ENCODE data around the gene NUAK2.

The NUAK2 gene

DNA sequence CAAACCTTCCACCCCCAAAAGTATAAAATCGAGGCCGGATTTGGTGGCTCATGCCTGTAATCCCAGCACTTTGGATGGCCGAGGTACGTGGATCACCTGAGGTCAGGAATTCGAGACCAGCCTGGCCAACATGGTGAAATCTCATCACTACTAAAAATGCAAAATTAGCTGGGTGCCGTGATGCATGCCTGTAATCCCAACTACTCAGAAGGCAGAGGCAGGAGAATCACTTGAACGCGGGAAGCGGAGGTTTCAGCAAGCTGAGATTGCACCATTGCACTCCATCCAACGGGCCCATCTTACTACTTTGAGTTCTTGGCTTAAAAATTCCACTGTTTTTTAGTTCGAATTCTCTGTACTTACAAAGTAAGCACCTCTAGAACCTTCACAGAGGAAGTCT, 24.2 kb upstream of the NUAK2 start:
- DNase-seq, result no peak

DNA sequence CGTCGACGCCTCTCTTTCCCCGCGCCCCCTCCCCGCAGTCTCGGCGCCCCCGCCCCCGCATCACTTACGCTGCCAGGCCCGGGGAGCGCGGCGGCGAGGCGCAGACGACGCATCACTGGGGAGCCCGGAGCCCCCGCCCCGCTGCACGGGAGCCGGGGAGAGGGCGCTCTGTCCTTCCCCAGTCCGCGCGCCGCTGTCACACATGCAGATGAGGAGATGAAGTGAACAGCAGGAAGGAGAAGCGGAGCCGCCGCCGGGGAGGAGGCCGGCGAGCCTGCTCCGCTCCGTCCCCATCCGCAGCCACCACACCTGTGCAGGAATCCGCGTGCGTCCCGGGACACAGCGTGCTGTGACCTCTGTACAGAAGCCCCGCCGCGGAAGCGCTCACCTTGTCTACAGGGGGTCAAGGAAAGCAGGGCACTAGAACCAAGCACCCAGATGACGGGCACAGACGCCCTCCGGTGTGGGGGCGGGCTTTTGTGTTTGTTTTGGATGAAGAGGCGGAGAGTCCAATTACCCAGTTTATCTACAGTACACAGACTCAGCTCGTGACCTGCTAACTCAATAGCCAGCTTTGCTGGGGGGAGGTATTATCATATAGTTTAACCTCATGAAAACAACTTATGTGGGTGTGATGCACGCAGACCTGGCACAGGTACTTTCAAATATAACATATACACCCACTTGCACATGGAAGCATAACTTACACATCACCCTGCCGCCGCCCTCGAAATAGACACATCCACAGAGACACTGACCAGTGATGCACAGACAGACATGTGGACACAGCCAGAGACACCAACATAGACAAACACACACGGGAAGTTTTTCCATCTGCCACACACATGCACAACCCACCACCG, 22.8 kb upstream of the NUAK2 start:
- peak; percentile 25 for DNase-seq

DNA sequence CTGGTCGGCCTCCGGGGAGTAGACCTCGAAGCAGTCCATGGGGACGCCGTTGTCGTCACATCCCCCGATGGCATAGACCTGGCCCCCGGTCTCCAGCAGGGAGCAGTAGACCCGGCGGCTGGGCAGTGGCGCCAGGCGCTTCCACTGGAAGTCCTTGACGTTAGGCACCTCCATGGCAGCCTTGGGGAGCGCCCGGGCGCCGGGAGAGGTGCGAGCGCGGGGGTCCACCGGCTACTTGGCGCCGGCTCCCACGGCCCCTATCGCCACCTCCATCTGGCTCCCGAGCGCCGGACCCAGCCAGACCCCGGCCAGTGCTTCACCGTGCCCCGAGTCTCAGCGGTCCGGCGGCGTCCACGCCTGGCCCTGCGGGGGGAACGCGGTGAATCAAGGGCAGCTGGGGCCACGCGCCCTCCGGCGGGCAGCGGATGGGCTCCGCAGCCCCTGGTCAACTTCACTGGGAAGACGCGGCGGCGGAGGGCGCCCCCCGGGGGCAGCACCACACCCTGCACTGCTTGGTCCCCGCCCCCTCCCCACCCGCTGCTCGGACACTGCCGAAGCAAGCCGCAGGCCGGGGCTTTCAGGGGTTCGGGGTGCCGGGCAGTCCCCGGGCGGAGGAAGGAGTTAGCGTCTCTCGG, 22.0 kb upstream of the NUAK2 start:
- peak; percentile 23 for DNase-seq

DNA sequence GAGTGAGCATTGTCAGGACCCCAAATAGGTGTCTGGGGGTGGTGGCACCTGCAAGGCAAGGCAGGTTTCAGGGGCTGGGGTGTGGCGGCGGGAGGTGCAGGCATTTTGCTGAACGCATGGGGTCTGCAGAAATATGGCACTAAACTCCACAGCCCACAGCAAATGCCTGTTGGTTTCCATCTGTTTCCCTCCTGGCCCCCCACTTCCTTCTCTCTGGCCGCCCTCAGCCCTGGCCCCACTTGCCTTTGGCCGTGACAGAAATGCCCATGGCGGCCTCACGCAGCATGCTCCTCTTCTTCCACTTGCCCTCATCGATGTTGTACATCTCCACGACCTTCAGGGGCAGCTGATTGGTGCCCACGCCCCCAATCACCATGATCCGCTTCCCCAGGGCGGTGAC, 21.4 kb upstream of the NUAK2 start:
- DNase-seq, result no peak

DNA sequence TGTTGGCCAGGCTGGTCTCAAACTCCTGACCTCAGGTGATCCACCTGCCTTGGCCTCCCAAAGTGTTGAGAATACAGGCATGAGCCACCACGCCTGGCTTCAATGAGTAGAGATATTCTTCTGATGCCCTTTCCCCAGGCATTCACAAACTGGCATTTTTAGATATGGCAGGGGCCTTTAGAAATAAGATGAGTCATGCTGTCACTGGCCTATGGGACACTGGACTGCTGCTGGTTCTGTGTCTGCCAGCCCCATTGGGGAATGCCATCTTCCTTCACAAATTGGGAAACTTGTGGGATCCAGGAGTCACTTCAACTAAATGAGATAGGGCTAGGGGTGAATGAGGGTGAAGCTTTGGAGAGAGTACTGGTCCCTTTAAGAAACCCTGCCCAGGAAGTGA, 19.1 kb upstream of the NUAK2 start:
- DNase-seq, result no peak

DNA sequence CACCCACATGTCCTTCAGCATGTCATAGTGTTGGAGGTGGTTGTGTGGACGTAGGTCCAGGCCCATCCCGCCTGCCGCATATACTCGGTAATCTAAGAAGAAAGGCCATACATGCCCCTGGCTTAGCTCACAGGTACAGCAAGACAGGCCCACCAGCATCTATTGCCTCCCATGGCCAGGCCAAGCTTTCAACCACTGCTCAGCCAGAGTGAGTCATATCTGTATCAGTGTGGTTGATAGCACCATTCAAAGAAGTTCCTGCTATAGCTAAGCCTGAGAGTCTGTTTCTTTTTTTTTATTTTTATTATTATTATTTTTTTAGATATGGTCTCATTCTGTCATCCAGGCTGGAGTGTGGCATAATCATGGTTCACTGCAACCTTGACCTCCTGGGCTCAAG, 18.2 kb upstream of the NUAK2 start:
- DNase-seq, result no peak

DNA sequence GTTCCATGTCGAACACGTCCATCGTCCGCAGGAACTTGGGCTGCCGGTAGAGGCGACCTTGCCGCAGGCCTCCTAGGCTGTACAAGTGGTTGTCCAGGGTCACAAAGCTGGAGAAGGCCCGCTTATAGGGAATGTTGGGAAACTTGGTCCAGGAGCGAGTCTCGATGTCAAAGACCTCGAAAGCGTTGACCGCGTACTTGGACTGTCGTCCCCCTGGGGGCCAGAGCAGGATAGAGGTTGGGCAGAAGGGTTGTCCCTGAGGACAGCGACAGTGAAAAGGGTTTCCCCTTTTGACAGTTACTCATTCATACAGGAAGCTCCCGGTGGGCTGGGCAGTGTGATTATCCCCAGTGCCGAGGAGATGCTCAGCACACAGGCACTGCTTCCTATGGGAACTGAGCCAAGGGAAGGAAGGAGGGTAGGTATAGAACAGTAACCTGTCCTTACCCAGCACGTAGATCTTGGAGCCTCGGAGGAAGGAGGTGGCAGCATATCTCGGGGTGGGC, 17.7 kb upstream of the NUAK2 start:
- DNase-seq, result no peak

DNA sequence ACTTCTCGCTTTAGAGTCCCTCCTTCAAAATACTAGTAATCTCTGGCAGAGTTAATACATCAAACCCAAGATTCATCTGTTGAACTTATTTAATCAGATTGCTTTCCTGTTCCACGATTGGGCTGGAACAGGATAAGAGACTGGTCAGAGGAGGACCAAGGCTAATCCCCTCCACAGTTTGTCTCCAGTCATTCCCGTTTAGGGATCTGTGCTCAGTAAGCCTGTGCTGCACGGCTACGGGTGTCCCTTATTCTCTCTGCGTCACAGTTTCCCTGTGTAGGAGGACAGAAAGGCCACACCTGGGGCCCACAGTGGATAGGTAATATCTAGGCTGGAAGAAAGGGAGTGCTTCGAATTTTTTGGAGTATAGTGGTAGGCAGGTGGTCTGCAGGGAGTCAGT, 16.5 kb upstream of the NUAK2 start:
- no peak for DNase-seq

DNA sequence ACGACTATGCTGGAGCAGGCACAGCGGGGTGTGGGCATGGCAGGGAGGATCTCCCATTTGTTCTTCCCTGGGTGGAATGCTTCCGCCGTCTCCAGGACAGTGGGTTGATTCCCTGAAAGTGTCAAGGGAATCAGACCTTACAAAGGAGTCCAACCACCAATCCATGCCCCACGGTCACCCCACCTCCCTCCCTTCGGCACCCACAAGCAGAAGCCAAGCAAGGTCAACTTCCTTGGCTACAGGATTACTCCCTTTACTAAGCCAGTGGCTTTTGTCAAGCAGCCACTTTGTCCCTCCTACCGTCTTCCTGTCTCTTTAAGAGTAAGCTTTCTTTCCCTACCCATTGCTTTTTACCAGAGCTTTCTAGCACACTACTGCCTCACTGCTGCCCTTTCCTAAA, 15.9 kb upstream of the NUAK2 start:
- no peak for DNase-seq

DNA sequence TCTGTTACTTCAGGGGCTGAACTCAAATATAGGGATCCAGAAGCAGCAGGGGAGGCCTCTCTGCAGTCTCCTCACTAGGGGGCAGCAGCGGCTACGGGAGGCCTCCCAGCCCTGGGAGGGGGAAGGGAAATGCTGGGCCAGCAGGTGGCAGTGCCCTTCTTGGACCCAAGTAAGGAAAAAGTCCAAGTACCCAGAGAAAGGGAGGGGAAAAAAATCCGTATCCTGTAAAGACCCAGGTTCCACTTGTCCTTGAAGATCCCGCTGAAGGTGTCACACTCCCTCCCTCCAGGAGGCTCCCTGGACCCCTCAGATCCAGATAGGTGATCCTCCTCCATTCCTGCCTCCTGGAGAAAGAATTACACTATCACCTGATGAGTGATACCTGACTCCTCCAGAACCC, 14.1 kb upstream of the NUAK2 start:
- DNase-seq, result peak; percentile 88

DNA sequence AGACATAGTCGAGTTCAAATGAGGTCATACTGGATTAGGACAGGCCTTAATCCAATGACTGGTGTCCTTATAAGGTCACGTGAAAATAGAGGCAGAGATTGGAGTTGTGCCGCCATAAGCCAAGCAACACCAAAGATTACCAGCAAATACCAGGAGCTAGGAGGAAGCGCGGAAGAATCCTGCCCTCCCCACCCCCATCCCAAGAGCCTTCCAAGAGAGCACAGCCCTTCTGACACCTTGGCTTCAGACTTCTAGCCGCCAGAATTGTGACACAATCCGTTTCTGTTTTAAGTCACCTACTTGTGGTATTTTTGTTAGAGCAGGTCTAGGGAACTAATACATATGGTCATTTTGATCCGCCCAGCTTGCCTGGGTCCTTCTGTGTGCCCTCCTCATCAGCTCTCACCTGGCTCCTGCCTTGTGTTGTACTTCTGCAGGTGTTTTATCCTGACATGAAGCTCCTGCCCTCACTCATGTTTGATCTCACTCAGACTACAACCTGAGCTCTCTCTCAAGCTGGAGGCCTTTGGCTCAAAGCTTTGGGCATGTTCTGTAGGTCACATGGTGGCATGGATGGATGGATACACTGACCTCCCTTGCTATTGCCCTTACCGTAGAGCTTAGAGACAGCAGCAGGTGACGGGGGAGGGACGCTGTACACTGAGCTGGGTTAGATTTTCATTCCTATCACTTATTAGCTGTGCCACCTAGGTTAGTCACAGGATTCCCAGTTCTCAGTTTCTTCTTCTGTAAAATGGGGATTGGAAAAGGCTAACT, 10.7 kb upstream of the NUAK2 start:
- DNase-seq, result no peak

DNA sequence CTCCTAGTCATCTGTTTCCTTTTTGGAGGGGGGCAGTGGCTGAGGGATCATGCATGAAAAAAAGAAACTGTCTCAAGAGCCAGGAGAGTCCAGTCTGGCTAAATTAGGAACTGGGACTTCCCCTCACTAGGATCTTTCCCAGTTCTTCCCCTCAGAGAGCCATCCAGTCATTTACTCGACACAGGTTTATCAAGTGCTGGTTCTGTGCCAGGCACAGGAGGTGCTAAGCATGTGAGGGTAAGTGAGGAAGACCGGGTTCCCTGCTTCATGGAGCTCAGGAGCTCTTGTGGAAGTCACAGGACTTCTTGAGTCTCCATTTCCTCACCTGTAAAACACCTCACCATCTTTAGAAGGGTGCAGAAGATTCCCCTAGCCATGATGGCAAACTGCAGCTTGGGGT, 8.6 kb upstream of the NUAK2 start:
- DNase-seq, result no peak

DNA sequence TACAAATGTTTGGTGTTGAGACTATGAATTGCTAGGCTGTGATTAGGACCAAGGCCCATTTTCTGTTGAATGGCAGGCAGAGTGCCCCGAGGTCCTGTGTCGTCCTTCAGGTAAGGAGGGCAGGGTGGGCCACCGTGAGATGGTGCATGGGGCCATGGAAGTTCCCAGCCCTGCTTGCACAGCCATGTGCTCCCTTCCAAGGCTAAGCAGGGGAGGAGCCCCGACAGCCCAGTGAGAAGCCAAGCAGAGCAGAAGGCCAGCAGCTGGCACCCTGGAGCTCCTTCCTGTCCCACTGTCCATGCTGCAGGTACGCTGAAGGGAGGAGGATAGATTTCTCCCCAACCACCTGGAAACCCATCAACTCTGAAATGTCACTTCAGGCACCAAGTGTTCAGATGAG, 8.2 kb upstream of the NUAK2 start:
- DNase-seq, result no peak

DNA sequence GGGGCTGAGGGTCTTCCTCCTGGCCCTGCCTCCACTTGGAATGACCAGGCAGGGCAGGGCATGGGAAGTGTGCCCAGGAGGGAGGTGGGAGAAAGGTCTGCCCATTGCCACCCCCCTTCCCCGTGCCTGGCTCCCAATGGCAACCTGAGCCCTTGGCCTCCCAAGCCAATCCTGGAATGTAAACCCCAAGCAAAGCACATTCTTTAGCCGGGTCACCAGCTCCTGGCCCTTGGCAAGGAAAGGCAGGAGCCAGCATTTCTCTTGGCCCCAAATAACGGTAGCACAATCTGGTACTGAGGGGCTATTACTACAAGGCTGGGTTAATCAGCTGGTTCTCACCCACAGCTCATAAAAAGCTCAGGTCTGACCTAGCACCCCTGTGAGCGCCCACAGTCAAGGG, 6.9 kb upstream of the NUAK2 start:
- no peak for DNase-seq

DNA sequence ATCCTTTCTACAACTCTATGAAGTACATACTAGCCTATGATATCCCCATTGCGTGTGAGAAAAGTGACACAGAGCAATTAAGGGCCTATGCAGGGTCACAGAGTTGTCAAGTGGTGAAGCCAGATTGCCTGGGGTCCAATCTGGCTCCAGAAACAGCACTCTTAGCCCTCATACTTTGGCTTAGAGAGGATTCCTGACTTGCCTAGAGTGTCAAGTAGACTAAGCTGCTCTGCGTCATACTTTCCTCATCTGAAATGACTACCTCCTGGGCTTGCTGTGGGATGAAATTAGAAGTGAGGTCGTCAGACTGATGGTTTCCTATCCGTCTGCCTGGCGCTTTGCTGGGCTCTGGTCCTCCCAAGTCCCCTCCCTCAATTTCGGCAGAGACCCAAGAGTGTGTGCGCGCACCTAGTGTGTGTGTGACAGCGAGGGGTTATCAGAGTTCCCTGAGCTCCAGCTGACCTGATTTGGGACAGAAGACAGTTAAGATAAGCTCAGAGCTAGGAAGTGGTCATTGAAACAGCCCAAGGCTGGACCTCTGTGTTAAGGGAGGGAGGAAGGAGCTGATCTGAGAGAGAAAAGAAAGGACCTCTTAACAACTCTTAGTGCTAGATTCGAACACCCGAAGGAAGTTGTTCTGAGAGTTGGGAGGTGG, 5.4 kb upstream of the NUAK2 start:
- no peak for DNase-seq

DNA sequence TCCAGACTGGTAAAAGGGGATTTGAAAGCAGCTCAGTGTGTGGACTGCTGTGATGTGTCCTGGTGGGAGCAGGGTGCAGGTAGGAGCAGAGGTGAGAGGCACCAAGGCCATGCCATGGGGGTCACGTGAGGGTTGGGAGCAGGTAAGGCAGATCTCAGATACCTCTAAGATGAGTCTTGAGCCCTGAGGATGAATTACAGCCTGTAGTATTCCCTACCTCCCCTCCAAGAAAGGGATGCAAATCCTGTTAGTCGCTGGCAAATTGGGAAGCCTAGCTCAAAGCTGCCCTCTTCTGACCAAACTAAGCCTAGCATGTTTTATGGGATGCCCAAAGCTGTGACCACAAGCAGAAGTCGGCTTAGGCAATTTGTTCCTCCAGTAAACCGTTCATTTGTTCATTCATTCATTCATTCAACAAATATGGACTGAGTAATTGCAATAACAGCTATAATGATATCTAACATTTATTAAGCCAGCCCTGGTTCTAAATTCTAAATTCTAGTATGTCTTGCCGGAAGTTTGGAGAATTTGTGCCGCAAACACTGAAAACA, 3.9 kb upstream of the NUAK2 start:
- peak; percentile 77 for DNase-seq

DNA sequence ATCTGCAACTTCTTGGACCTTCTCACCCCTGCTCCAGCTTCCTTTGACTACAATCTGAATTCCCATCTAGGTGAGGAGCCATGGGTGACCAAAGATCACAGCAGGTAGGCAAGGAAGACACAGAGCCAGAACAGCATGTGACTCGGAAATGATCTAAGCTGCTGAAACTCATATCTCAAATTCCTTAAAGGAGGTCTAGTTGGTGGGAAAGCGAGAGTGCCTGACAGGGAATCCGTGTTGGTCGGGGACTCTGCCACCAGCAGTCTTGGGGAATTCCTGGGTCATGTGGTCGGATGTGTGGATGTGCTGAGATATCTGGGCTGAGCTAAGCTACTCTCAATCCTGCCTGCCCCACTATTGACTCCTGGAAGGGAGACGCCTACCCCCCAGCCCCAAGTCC, 3.2 kb upstream of the NUAK2 start:
- peak; percentile 38 for DNase-seq

DNA sequence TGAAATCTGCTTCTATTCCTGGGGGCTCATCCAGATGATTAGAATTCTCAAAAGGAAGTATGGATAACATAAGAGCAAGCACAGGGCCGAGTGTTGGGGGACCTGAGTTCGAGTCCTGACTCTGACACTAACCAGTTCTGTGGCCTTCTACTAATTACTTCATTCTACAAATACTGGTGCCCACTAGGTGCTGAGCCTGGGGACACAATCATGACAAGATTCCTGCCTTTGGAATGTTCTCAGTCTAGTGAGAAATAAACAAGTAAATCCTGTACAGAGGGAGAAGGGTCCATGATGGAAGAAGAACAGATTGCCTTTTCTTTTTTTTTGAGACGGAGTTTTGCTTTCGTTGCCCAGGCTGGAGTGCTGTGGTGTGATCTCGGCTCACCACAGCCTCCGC, 2.2 kb upstream of the NUAK2 start:
- DNase-seq, result no peak

DNA sequence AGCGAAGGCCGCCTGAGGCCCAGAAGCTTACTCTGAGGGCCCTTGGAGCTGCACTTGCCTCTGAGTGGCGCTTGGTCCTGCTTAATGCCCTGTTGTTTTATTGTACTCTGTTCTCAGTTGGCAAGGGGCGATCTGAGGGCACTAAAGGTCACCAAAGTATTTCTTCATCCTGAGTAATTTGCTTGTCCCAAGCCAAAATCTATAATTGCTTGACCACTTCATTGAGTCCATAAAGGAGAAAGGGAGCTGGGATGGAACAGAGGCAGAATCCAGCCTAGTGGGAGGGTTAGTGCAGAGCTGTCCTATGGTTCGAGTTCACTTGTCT, 376 bp upstream of the NUAK2 start:
- no peak for DNase-seq

DNA sequence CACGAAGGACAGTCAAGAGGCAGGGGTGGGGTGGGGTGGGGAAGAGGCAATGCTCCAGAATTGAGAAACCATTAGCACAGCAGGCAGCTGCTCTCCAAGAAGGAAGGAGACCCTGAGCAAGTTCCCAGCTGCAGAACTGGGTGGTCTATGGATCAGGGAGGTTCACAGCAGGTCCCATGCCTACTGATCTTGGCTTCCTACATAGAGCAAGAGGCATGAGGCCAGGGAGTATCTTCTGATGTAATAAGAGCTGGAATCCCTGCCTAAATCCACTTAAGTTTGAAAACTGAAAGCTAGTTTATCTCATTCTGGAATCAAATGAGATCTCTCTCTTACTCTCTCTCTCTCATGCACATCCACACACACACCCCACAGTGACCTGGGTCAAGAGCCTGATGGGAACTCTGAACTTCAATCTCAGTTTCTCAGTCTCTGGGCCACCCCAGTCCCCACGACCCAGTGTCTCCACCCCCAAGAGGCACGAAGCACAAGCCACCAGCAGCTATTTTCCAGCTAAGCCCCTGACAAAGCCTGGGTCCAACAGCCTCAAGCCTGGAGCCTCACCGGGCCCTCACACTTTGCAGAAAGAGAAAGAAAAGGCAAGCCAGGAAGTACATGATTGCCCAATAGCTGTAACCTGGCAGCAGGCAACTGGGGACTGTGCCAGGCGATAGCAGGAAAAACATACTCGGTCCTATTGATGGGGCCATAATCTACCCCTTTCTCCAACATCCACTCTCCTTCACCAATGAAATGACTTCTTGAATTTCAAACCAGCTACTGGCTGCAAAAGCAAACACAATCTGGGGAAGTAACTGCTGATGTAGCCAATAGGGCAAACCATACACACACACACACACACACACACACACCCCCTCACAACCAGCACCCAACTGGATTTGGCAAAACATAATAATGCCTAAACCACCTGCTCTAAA, 2.2 kb downstream of the NUAK2 start:
- peak; percentile 47 for DNase-seq

DNA sequence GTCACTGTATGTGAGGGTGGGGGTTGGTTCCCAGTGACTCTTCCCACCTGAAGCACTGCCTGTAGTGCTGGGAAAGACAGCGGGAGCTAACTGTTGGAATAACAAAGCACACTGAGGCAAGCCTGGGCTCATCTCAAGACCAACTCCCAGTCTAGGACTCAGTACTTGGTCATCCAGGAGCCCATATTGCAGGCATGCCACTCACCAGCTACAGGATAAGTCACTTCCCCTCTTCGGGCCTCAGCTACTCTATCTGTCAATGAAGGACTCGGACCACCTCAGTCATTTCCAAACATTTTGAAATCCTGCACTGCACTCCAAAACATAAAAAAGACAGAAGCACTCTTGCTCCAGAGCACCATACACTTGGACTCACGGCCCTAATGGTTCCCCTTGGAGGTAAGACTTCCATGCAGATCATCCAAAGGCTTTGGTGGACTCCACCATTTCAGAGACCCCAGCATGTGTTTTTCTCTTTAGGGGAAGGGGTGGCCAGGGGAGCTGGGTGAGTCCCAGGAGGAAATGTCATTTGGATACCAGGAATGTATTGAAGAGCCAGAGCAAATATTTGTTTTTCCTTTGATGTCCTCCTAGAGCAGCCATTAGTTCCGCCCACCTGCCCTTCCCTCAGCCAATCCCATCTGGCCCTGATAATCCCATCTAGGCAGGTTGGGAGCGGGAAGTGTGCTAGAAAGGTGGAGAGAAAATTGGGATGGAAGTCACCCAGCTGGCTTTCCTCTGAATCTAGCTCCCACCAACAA, 3.1 kb downstream of the NUAK2 start:
- DNase-seq, result peak; percentile 30

All from suppressor macrophage treated with lipopolysaccharide for 4 hours (primary cell).